OCI-LY7 (cell line): ENCODE results near the gene PKDCC.

Experiments
- CTCF ChIP-seq: fragments of 200-600 bp; sonication (generic); conservative IDR thresholded peaks from 2 replicates; pipeline ENCODE4 v1.5.1; 2014; ENCODE audit warnings: mild to moderate bottlenecking, antibody characterized with exemption, low read length, moderate library complexity, mixed read lengths
- EZH2phosphoT487 ChIP-seq: fragments of 200-600 bp; sonication (generic); IDR thresholded peaks from 2 replicates; pipeline ENCODE4 v1.6.1; 2018; ENCODE audit warnings: low read depth, borderline replicate concordance, mild to moderate bottlenecking, mixed run types, antibody characterized with exemption, low read length, moderate library complexity, mixed read lengths

- no peak for TF ChIP-seq EZH2phosphoT487
- TF ChIP-seq CTCF = no peak
Measured at GRCh38 chr2:42043789-42044394, 3.9 kb upstream of the PKDCC start.
